NCI-H774 (cell line): Measurements from ENCODE around the gene SSTR5.

Source experiments
- DNase-seq: peaks from one replicate; lab custom pipeline; 2025; lab: John Stamatoyannopoulos, UW

The SSTR5 gene

DNA sequence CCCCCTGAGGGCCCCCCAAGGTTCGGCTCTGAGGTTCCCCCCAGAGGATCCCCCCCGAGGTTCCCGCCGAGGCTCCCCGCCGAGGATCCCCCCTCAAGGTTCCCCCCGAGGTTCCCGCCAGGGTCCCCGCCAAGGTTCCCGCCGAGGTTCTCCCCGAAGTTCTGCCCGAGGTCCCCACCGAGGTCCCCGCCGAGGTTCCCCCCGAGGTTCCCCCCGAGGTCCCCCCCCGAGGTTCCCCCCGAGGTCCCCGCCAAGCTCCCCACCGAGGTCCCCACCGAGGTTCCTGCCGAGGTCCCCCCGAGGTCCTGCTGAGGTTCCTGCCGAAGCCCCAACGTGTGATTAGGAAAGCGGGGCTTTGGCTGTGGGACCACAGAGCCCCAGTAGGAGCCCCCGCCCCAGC is 32.2 kb upstream of the SSTR5 start:
- DNase-seq: no peak

- no peak for DNase-seq
Measured at GRCh38 chr16:1042049-1042744, 30.4 kb upstream of the SSTR5 start.

- no peak for DNase-seq
Measured at GRCh38 chr16:1042866-1043265, 29.7 kb upstream of the SSTR5 start.

- no peak for DNase-seq
Measured at GRCh38 chr16:1043881-1044451, 28.6 kb upstream of the SSTR5 start.

- DNase-seq: no peak
Measured at GRCh38 chr16:1044460-1045309, 27.9 kb upstream of the SSTR5 start.

- DNase-seq: no peak
Measured at GRCh38 chr16:1045310-1045992, 27.1 kb upstream of the SSTR5 start.

GRCh38 chr16:1045993-1046911 is 26.3 kb upstream of the SSTR5 start:
- no peak for DNase-seq

DNA sequence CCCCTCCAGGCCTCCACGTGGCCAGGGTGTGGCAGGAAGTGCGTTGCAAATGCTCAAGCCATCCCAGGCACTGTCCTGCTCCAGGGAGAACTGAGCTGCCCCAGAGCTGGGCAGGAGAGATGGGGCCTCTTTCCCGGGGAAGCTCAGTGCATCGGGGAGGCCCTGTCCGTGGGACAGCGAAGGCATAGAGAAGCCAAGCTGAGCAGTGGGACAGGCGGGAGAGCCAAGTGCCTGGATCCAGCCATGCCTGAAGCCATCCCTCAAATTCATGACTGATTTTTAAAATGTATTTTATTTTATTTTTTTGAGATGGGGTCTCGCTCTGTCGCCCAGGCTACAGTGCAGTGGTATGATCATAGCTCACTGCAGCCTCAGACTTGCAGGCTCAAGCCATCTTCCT is 25.4 kb upstream of the SSTR5 start:
- DNase-seq: no peak

- DNase-seq: no peak
Measured at GRCh38 chr16:1047801-1048200, 24.7 kb upstream of the SSTR5 start.

DNA sequence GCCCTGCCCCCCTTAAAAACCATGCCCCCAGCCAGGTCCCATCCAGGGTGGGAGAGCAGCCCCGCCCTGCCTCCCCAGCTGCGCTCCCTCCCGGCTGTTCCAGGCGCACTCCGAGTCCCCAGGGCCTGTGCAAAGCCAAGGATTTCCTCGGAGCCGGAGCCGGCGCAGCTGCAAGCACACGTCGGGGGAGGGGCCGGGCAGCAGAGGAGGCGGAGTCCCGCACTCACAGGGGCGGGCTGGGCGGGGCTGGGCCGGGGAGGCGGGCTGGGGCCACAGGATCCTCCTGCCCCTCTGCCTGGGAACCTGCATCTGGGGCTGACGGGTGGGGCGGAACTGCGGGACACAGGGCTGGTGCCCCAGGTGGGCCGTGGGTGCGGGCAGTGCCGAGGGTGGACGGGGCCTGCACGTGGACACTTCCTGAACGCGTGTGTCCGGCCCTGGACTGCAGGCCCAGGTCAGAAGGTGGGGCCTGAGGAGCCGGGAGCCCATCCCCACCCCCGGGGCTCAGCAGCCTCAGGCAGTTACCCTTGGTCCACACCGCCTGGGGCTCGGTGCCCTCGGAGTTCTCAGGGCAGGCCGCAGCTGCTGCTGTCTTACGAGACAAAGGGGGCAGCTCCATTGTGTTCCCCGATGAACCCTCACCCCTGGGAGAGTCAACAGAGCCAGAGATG is 24.0 kb upstream of the SSTR5 start:
- DNase-seq: peak; percentile 4

DNA sequence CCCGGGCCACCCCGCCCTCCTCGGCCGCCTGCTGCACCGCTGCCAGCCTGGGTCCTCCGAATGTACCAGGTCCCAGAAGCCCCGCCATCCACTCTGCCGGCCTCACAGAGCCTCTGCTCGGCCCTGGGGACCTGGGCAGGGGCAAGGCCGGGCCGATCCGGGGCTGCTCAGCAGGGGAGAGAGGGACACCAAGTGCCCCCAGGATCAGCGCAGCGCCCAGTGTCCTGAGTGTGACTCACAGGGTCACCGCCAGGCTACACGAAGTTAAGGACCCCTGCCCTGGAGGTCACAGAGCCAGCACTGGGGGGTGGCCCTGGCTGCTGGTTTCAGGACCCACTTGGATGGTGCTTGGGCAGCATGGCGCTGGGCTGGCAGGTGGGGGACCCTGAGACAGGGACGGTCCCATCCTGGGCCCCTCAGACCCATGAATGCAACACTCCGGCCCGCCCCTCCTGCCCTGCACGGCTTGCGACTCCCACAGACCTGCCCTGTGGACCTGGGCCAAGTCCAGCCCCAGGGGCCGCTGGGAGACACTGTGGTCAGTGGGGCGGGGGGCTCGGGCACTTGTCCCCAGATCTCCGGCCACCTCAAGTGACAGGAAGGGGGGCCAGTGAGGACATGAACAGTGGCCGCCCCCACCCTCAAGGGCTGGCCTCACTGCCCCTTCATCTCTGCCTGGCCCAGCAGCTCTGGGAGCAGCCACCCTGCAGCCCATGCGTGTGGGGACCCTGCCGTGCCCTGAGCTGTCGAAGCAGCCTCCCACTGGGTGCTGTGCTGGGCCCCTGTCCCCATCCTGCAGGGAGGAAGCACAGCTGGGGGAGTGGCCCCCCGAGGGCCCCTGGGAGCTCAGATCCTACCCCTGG is 23.2 kb upstream of the SSTR5 start:
- DNase-seq: no peak

DNA sequence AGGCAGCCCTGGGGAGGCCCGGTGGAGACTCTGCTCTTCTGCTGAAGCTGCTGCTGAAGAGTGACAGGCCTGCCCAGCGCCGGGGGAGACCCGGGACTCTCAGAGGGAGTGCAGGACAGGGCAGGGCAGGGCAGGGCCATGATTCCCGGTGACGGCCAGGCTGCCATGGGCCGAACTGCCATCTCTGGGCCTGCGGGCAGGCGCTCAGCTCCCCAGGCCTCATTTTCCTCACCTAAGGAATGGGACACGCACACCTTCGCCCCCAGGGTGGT is 22.6 kb upstream of the SSTR5 start:
- no peak for DNase-seq

DNA sequence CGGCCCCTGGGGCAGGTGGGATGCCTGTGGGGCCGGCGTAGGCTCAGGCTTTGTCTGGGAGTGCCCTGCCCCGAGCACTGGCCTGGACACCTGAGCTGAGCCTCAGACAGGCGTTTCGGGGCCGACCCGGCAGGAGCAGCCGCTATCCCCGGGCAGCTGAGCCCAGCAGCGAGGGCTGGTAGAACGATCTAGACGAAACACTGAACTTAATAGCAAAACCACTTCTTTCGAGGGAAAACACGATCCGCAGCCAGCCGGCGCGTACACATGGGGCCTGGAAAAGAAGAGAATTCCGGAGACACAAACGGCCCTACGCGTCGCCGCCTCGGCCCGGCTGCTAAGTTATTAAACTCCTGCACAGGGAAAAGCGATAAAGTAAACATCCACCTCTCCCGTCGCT is 22.0 kb upstream of the SSTR5 start:
- no peak for DNase-seq

- DNase-seq: no peak
Measured at GRCh38 chr16:1050921-1051320, 21.6 kb upstream of the SSTR5 start.

DNA sequence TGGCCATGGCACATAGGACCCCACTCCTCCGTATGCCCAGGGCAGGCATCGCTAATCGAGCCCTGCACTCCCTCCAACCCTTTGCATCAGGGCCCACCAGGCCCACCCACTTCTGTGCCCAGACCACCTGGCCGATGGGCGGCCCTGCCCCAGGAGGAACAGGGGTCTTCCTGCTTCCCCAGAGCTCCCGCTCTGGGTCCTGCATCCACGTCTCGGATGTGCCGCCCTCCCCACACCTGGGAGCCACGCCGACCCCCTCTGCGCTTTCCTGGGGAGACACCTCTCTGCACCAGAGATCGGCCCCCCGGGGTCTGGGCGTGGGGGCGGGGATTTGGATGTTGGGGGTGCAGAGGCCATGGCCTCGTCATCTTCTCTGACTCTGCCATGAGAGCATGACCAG is 21.1 kb upstream of the SSTR5 start:
- DNase-seq: no peak

GRCh38 chr16:1052721-1053120 is 19.8 kb upstream of the SSTR5 start:
- DNase-seq: no peak

- DNase-seq: no peak
Measured at GRCh38 chr16:1053121-1053521, 19.4 kb upstream of the SSTR5 start.

- DNase-seq: no peak
Measured at GRCh38 chr16:1053700-1054368, 18.7 kb upstream of the SSTR5 start.

- no peak for DNase-seq
Measured at GRCh38 chr16:1054660-1055556, 17.6 kb upstream of the SSTR5 start.
